Smooth muscle cell (in vitro differentiated cells): ENCODE measurements around the gene SLC2A5. TPM values are rescaled to one million over a fixed set of nuclear protein-coding genes. Genes with fewer than 3 reads are reported as not detected.

Experiments used
- DNase-seq: peaks from one replicate; lab custom pipeline; 2025; ENCODE audit not compliant: unreplicated experiment; lab: John Stamatoyannopoulos, UW
- H2AFZ ChIP-seq: fragments of 200-600 bp; sonication (generic); 2 replicates; pipeline ENCODE4 v1.6.0; 2016; ENCODE audit warnings: antibody characterized with exemption, low read depth, mild to moderate bottlenecking
- H3F3A ChIP-seq: fragments of 200-600 bp; sonication (generic); 2 replicates; pipeline ENCODE4 v1.6.0; 2017; ENCODE audit warnings: antibody characterized with exemption, low read depth
- H3K27ac ChIP-seq: fragments of 200-600 bp; sonication (generic); 2 replicates; pipeline ENCODE4 v1.5.1; 2016; ENCODE audit warnings: low read depth, mild to moderate bottlenecking
- H3K27me3 ChIP-seq: fragments of 200-600 bp; sonication (generic); 2 replicates; pipeline ENCODE4 v1.6.1; 2016; ENCODE audit warnings: low read depth, mild to moderate bottlenecking
- H3K36me3 ChIP-seq: fragments of 200-600 bp; sonication (generic); 2 replicates; pipeline ENCODE4 v1.5.1; 2016; ENCODE audit warnings: low read depth
- H3K4me1 ChIP-seq: fragments of 200-600 bp; sonication (generic); 2 replicates; pipeline ENCODE4 v1.5.1; 2016; ENCODE audit warnings: low read depth
- H3K4me2 ChIP-seq: fragments of 200-600 bp; sonication (generic); 2 replicates; pipeline ENCODE4 v1.6.0; 2016; ENCODE audit warnings: mild to moderate bottlenecking
- H3K4me3 ChIP-seq: fragments of 200-600 bp; sonication (generic); 2 replicates; pipeline ENCODE4 v1.5.1; 2016; ENCODE audit warnings: mild to moderate bottlenecking
- H3K79me2 ChIP-seq: fragments of 200-600 bp; sonication (generic); 2 replicates; pipeline ENCODE4 v1.6.0; 2016; ENCODE audit warnings: low read depth, mild to moderate bottlenecking
- H3K9ac ChIP-seq: fragments of 200-600 bp; sonication (generic); 2 replicates; pipeline ENCODE4 v1.6.0; 2016; ENCODE audit warnings: low read depth
- H3K9me3 ChIP-seq: fragments of 200-600 bp; sonication (generic); replicated peaks from 2 replicates; pipeline ENCODE4 v1.5.1; 2016; ENCODE audit warnings: low read depth
- H4K20me1 ChIP-seq: fragments of 200-600 bp; sonication (generic); 2 replicates; pipeline ENCODE4 v1.6.0; 2016; ENCODE audit warnings: low read depth
- WGBS: methylation state at CpG from one replicate; pipeline ENCODE4 v1.1.7; 2016; ENCODE audit warnings: low lambda C conversion rate; 5-methylcytosine and 5-hydroxymethylcytosine counted together
- polyA plus RNA-seq: library from polyadenylated mRNA; unstranded; fragments of >200 nt; fragmentation: Nextera tagmentation; extraction: Ambion mirVana; gene quantifications from 2 replicates; pipeline ENCODE4 v1.2.1, GENCODE V29; 2016
- total RNA-seq: library from RNA; depleted of rRNA; stranded (reverse); fragments of >200 nt; gene quantifications from 2 replicates; pipeline ENCODE4 v1.2.3, GENCODE V29; 2014
- TF ChIP-seq, protein P1 (sequence below): fragments of 200-600 bp; sonication (generic); IDR thresholded peaks from 2 replicates; pipeline ENCODE4 v1.5.1; 2017; ENCODE audit warnings: borderline replicate concordance, mild to moderate bottlenecking, antibody characterized with exemption; ENCODE audit not compliant: insufficient read depth, poor library complexity, severe bottlenecking

SLC2A5 gene
- total and polyA plus RNA-seq, 2 experiments from 2014 or later = 0.04 TPM; not detected in 1

DNA sequence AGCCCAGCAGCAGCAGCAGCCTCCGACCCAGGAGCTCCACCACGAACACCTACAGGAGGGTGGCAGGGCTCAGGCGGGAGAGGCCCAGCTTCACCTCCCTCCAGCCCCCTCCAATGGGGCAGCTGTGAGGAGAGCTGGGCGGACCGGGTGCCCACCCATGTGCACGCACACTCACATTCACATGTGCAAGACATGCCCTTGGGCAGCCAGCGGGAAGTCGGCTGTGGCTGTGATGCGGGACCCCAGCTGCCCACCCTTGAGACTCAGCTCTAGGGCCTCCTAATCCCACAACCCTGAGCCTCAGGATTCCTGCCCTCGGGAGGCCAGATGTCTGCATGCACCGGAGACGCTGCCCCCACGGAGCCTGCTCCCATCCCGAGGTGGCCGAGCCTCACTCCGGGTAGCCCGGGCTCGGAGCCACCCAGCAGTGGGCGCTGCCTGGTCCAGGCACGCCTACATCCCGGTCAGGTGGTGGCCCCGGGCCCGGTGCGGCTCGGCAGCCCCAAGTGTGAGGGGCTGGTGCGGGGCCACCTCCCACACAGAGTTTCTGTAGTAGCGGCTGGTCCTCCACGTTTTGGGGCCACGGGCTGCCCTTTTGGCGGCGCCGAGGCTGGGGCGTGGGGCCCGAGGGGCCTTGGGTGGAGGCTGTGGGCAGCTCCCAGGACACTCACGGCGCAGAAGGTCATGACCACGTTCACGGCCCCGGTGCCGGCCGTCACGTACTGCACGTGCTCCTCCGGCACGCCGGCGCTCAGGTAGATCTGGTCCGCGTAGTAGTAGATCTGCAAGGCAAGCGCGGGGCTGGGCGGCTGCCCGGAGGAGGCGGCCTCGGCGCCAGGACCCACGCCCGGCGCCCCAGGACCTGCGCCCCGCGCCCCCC, 30.3 kb downstream of the SLC2A5 start:
- H3K9ac ChIP-seq = no peak overlapping the region
- H3K9me3 ChIP-seq = no peaks in the 10 kb centered on the region
- H3K4me1 ChIP-seq = no peaks in the 10 kb centered on the region
- H3K36me3 ChIP-seq = no peaks in the 10 kb centered on the region
- no peak for DNase-seq
- H4K20me1 ChIP-seq = no peaks in the 10 kb centered on the region
- no peak overlapping the region for H3K4me3 ChIP-seq
- no peak overlapping the region for H3K27ac ChIP-seq
- H3K27me3 ChIP-seq = no peaks in the 10 kb centered on the region
- H2AFZ ChIP-seq = no peak overlapping the region
- H3K79me2 ChIP-seq = no peaks in the 10 kb centered on the region
- WGBS = 93% methylated on average over 41 of the region's 62 CpGs
- TF ChIP-seq, protein P1, sequence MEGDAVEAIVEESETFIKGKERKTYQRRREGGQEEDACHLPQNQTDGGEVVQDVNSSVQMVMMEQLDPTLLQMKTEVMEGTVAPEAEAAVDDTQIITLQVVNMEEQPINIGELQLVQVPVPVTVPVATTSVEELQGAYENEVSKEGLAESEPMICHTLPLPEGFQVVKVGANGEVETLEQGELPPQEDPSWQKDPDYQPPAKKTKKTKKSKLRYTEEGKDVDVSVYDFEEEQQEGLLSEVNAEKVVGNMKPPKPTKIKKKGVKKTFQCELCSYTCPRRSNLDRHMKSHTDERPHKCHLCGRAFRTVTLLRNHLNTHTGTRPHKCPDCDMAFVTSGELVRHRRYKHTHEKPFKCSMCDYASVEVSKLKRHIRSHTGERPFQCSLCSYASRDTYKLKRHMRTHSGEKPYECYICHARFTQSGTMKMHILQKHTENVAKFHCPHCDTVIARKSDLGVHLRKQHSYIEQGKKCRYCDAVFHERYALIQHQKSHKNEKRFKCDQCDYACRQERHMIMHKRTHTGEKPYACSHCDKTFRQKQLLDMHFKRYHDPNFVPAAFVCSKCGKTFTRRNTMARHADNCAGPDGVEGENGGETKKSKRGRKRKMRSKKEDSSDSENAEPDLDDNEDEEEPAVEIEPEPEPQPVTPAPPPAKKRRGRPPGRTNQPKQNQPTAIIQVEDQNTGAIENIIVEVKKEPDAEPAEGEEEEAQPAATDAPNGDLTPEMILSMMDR = no peak
- H3F3A ChIP-seq = no peaks in the 10 kb centered on the region
- no peak overlapping the region for H3K4me2 ChIP-seq

DNA sequence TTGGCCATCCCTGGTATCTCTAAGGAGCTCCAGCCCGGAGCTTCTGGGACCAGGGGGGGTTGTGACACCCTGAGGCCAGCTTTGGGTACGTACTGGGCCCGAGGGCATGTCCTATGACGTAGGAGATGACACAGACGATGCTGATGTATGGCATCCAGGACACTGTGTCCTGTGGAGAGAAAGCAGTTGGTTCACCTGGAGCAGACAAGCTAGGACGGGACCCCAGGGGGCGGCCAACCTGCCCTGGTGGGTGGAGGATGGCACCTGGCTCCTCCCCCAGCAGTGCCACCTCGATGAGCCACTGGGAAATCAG, 31.1 kb downstream of the SLC2A5 start:
- Histone ChIP-seq H3K79me2 (no peaks in the 10 kb centered on the region), H3K27ac (no peak overlapping the region), H3F3A (no peaks in the 10 kb centered on the region), H3K27me3 (no peaks in the 10 kb centered on the region), H3K4me3 (no peak overlapping the region), H4K20me1 (no peaks in the 10 kb centered on the region), H3K9me3 (no peaks in the 10 kb centered on the region), H3K9ac (no peak overlapping the region), H3K4me2 (no peak overlapping the region), H3K4me1 (no peaks in the 10 kb centered on the region), H3K36me3 (no peaks in the 10 kb centered on the region), H2AFZ (no peak overlapping the region)
- no peak for DNase-seq
- TF ChIP-seq, protein P1 = no peak
- 96% methylated on average over 8 of the region's 8 CpGs for WGBS

DNA sequence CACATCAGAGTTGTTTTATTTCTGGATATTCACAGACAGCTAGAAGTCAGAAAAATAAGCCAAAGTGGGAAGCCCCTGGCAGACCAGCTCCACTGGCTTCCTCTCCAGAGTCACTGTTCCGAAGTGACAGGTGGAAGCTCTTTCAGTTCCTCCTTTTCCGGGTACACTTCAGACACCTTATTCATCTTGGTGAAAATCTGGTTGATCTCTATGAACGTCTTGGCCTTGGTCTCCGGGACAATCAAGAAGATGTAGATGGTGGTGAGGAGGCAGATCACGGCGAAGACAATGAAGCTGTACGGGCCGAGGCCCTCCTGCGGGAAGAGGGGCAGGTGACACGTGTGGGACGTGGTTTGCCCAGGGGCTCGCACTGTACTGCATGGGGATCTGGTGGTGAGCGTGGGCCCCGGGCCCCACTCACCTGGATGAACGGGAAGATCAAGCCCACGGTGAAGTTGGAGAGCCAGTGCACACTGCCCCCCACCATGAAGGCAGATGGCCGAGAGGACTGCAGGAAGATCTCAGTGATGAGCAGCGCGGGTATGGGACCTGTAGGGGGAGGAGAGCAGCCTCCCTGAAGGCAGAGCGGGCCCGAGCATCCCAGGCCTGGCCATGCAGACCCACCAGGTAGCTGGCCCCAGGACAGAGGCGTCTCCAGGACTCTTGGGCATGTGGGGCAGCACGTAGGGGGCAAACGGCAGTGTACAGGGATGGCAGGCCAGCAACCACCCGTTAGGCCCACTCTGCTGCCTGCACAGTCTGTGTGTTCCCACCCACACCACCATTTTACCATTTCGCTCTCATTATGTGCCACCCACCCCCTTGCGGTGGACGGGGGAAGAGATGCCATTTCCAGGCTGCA, 31.7 kb downstream of the SLC2A5 start:
- no peak overlapping the region for H3K9ac ChIP-seq
- DNase-seq = no peak
- no peaks in the 10 kb centered on the region for H4K20me1 ChIP-seq
- H3K9me3 ChIP-seq = no peaks in the 10 kb centered on the region
- no peak overlapping the region for H2AFZ ChIP-seq
- no peak overlapping the region for H3K4me3 ChIP-seq
- no peaks in the 10 kb centered on the region for H3K4me1 ChIP-seq
- H3F3A ChIP-seq = no peaks in the 10 kb centered on the region
- 90% methylated on average over 28 of the region's 28 CpGs for WGBS
- TF ChIP-seq, protein P1 = no peak
- no peaks in the 10 kb centered on the region for H3K36me3 ChIP-seq
- H3K27ac ChIP-seq = no peak overlapping the region
- no peak overlapping the region for H3K4me2 ChIP-seq
- no peaks in the 10 kb centered on the region for H3K27me3 ChIP-seq
- no peaks in the 10 kb centered on the region for H3K79me2 ChIP-seq
